Measurements from ENCODE around the gene GTF2F2.

Gene GTF2F2

DNA sequence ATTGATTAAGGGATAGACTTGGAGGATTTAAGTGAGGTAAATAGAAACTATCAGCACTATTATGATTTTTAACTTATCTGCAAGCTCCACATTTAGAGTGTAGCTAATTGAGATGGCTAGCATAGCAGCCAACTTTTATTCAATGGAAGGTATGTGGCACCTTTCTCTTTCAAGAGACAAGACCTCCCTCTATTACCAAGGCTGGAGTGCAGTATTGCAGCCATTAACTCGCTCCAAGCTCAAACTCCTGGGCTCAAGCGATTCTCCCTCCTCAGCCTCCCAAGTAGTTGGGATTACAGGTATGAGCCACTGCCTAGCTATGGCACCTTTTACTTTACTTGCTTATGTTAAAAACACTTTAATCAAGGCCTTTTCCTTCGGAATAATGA, 212.5 kb downstream of the GTF2F2 start:
- DNase-seq (ENCODE audit: low read depth, low spot score), result no peak

DNA sequence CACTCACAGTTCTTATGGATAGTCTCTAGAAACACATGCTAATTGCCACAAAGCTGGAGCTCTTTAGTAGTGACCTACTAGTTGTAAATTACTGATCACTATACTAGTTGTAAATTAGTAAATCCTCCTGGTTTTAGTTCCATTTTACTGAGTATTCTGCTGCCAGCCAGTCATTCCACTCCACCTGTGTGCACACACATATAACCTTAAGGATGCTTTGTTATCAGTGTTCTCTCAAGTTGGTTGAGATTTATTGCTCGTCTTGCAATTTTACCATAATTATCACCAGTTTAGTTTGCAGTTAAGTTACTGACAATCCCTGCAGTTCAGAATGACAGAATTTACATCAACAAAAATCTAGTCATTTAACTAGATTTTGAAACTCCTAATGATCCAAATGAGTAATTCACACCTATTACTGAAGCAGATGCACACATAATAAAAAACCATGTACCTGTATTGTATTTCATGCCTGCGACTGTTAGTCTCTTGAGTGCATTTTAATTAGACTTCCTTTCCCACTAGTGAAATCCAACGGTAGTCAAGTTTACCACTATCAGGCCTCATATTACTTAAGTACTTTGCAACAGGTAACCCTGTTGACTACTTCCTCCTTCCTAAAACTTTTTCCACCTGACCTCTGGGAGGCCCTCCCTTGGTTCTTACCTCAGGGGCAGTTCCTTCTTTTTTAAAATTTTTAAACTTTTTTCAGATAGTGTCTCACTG, 213.1 kb downstream of the GTF2F2 start:
- DNase-seq (ENCODE audit: low read depth, low spot score), result no peak

Data from astrocyte of the hippocampus (primary cell).